GM21717 (cell line): ENCODE measurements around the gene OVCH1.
"Not testable (repeated sequence)": the region's sequence is repeated elsewhere in the genome, so short reads cannot be mapped to it uniquely, and the experiment has no call there.

Experiments used
- ATAC-seq: cut with Tn5 transposase; IDR thresholded peaks from one replicate; pipeline ENCODE4 v1.9.1; 2021; ENCODE audit warnings: mild to moderate bottlenecking, moderate library complexity; ENCODE audit not compliant: unreplicated experiment

The OVCH1 gene

DNA sequence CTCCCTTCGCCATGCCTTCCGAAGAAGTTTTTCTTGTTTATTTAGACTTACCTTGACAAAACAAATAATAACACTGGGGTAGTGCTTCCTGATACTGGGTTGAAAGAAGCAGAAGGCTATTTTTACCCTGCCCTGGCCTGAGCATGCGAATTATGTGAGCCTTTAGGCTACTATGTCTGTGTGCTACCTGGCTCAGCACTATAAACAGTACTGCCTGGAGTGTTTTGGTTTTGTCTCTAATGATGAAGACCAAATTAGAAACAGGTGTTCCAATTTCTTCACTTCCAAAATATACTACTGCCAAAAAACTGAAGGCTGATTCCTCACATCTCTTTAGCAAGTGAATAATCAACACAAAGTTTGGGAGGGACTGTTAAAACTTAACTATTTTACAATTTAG, 7.6 kb upstream of the OVCH1 start:
- no peak for ATAC-seq

DNA sequence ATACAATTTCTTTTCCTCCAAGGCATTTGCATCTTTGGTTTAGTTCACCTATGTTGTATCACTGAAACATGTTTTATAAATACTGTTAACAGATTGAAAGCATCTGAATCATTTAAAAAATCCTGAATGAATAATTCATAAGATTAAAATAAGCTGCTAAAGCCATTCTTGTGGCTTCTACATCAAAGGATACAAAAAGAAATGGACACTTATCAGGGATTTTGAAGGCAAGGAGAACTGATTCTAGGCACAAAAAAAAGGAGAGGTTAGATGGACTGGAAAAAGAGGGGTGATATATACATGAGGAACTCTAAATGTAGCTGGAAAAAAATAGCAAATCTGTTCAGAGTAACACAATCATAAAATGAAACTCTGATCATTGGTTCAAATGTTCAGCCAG, 5.8 kb upstream of the OVCH1 start:
- ATAC-seq = no peak

DNA sequence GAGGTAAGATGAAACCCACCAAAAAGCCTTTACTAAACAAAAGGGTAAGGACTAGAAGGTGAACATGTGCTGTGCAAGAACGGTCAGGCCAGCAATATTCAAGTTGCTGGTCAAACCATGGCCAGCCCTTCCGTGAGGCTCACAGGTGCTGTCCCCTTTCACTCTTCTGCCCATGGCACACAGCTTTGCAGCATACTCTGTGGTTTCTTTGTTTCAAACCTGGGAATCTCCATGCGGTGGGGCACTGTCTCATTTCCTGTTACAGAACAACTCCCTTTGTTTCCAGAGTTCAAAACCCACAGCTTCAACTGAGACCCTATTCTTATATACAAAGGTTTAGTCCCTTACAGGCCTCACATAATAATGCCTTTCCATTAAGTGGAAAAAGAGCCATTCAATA, 1.7 kb upstream of the OVCH1 start:
- no peak for ATAC-seq

DNA sequence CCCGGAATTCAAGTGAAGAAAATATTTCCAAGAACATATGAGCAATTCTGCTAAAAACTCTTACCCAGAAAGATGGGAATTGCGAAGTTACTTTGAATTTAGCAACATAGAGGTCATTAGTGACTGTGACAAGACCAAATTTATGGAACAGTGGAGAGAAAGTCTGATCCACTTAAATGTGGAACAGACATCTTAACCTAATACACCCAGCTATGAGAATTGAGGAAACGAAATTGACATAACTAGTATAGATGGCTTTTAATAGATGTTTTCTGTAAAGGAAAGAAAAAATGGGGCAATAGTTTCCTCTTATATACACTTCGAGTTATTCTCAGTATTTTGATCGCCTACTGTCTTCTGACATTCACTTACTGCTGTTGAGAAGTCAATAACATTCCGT, 4.6 kb downstream of the OVCH1 start:
- no peak for ATAC-seq

DNA sequence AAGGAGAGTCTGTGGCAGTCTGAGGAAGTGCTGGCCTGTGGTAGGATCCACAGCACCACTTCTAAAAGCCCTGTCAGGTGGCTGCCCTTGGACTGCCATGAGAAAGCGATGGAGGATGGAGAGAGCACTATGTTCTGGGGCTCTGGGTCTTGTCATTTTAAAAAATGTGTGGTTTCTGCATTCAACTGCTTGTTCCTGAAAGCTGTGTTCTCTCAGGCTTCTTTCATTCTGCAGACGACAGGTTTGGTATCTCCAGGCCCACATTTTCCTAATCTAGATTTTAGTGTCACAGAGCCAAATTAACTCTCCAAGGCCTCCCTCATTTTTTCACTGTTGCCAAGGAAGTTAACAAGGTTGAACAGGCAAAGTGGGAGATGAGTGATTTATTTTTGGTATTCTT, 10.5 kb downstream of the OVCH1 start:
- ATAC-seq = no peak

DNA sequence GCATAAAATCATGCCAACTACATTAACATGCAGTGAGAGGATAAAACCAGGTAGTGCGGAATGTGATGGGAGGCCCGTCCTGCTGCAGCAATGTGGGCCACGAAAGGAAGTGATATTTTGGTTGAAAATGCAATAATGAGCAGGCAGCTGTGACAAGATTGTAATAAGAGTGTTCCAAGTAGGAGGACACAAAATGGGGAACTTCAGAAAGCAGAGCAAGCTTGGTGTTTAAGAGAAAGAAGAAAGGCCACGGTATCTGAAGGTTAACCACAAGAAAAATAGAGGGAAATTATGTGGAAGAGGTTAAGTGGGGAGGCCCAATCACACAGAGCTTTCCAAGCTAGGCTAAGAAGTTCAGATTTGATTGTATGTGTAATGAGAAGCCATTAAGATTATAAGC, 34.3 kb downstream of the OVCH1 start:
- ATAC-seq = no peak

DNA sequence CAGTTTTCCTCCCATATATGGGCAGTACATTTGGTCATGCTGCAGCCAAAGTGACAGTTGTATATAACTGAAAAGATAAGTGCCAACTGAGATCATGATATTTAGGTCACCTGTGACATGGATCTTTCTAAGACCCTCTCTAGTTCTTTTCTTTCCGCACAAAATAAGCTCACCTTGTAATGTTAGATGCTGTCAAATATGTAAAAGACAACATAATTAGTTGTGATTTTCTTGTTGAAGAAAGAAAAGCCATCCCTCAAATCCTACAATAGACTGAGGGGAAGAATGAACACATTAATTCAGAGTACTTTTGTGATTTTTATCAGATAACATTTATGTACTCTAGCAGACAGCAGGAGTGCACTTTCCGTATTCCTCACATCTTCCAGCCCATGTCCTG, 37.4 kb downstream of the OVCH1 start:
- no peak for ATAC-seq

DNA sequence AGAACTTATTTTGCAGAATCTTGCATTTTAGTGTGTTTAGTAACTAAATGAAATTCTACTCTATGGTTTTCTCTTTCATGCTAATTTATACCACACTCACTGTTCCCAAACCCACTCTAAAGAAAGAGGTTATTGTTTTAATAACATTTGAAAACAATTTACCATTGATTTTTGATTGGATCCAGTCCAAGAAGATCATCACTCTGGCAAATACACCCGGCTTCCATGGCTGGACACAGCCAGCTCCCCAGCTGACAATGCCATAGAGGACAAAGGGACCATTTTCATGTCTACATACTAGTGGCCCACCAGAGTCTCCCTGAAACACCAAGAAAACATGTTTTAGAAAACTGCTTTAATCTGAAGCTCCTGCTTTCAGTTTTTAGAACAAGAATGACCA, 42.4 kb downstream of the OVCH1 start:
- no peak for ATAC-seq

DNA sequence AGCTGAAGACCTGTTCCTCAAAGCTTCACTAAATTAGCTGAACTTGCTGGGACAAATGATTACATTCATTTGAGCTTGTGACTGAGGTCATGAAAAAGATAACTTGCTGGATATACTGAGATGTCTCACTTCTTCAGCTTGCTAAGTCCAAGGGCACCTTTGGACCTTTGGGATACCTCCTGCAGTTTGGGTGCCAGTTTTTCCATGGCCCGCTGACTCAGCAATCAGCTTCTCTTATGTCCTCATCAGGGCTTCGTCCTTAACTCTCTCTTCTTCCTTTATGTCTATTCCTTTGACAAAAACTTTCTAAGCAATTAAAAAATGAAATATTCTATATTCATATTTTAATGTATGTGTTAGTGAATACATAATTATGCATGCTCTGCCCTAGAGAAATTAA, 45.6 kb downstream of the OVCH1 start:
- no peak for ATAC-seq

DNA sequence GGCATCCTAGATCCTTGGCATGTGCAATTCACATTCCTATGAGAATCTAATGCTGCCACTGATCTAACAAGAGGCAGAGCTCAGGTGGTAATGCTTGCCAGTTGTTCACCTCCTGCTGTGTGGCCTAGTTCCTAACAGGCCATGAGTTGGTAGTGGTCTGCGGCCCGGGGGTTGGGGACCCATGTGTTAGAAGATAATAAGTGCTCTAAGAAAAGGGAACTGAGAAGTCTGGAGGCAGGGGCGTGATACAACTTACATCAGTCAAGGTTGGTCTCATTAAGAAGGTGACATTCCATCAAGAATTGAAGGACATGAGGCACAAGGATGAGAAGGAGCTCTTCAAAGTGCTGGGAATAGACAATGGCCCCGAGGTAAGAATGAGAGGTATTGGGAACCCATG, 49.3 kb downstream of the OVCH1 start:
- no peak for ATAC-seq

DNA sequence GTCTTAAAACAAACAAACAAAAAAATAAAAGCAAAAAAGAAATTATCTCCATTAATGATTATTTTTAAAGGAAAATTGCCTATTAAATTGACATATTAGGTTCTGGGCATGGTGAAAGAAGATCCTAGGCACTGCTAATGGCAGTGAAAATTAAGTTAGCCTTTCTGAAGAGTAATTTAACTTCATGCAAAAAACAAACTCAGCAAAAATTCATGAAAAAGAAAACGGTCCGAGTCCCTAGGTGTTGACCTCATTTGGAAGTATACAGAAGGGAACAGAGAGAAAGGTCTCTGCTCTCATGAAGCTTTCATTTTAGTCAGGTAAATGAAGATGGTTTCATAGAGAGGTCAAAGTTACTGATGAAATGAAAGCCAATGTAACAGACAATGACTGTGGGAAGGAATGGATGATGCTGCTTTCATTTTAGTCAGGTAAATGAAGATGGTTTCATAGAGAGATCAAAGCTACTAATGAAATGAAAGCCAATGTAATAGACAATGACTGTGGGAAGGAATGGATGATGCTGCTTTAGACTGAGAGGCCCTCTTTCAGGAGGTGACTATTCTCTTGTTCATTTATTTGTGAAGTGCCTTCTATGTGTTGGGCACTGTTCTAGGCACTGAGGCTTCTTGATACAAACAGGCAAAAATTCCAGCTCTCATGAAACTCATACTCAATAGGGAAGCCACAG, 50.1 kb downstream of the OVCH1 start:
- no peak for ATAC-seq

DNA sequence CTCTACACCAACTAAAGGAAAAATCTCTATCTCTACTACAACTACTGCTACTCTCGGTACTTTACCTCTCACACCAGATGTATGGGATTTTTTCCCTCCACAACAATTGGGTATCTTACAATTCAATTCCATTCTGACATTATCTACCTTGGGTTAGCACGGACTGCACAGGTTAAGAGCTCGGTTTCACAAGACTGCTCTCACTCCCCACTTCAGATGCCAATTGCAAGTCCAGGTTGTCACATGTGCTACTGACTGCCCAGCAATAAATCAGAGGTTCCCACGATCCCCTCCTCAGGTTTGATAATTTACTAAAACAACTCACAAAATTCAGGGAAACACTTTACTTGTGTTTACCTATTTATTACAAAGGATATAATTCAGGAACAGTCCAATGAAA, 58.0 kb downstream of the OVCH1 start:
- ATAC-seq = no peak

DNA sequence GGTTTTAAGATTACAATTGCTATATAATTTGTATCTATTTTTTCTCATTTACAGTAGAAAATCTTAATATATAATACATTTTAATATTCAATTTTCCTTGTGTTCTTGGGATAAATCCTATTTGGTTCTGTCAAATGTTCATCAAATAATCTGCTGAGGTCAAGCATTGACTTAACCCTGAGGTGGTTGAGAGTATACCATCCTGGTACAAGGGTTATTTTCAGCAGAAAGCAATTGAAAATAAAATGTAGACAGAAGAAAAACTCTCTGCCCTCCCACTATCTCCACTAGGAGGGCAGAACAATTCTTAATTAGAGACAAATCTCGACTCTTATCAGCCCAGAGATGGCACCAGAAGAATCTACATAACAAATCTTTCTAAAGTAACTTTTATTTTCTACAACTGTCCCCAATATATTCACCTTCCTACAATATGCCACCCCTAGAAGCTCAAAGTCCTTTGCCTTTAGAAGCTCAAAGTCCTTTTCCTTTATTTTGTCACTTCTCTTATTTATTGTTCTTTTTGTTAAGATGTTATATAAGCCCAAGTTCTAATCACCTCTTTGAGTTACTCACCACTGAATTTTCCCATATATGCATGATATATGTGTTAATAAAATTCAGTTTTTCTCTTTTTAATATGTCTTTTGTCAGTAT, 58.6 kb downstream of the OVCH1 start:
- no peak for ATAC-seq

DNA sequence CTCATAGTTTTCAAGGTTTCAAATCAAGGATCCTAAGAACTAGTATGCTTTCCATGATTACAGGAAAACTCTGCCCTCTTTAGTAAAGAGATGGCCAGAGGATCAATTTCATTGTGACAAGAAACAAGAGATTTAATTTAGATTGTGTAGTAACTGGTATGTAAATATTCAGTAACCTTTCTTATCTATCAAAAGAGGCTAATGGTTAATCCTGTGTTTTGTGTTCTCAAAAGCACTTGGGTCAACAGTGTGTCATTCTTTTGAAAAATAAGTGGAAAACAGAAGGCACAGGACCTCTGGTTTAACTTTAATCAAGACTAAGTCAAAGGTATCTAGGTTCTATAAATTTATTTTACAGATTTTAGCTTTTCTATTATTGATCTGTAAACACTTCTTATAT, 59.9 kb downstream of the OVCH1 start:
- ATAC-seq = no peak

DNA sequence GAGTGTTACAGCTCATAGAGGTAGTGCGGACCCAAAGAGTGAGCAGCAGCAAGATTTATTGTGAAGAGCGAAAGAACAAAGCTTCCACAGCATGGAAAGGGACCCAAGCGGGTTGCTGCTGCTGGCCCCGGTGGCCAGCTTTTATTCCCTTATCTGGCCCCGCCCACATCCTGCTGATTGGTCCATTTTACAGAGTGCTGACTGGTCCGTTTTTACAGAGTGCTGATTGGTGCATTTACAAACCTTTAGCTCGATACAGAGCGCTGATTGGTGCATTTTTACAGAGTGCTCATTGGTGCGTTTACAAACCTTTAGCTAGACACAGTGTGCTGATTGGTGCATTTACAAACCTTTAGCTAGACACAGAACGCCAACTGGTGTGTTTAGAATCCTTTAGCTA, 60.7 kb downstream of the OVCH1 start:
- ATAC-seq = not testable (repeated sequence)

DNA sequence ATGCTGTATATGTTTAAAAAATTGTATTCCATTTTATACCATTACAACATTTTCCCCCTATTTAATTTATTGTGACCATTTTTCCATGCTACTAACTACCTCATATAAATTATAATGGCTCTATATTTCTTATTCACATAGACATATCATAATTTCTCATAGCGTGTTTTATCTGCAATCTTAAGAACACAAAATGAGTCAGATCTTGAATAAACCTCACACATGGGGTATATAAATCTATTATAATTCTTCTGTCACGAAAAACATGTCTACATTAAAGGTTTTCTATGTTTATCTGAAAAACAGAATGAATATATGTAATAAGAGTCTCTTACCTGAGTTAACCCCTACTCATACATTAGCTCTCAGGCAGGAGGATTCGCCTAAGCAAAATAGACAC, 66.0 kb downstream of the OVCH1 start:
- ATAC-seq = no peak

DNA sequence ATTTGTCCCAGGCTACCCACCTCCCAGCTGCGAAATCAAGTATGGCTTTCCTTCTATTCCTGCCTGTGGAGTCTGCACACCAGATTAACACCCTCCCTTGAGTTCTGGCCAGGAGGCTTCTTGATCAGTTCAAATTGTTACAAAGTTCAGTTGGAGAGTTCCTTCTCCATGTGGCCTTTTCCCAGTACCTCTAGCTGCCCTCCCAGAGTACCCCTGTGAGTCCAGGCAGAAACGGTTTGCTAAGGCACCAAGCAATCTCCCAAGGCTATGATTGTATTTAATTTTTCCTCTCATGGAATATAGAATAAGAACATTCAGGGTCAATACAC, 66.8 kb downstream of the OVCH1 start:
- no peak for ATAC-seq

DNA sequence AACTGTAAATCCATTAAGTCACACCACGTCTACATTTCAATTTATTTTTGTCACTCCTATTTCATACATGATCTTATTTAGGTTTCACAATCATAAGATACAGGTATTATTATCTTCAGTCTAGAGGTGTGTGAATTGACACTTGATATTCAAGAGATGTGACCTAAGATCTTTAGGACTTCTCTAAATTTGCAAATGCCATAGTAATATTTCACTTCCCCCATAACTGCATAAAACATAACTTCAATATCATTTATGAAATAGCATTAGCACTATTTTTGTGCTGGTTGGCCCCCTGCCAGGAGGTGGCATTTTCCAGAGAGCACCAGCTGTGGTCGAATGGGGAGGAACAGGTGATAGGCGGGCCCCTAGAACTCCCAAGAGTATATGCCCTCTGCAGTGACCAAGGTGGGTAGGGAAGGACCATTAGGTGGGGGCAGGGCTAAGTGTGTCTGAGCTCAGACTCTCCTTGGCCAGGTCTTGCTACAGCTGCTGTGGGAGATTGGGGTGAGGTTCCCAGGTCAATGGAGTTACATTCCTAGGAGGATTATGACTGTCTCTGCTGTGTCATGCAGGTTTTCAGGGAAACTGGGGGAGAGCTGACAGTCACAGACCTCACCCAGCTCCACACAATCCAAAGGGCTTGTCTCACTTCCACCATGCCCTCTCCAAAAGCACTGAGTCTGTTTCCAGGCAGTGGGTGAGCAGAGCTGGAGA, 67.3 kb downstream of the OVCH1 start:
- ATAC-seq = no peak

DNA sequence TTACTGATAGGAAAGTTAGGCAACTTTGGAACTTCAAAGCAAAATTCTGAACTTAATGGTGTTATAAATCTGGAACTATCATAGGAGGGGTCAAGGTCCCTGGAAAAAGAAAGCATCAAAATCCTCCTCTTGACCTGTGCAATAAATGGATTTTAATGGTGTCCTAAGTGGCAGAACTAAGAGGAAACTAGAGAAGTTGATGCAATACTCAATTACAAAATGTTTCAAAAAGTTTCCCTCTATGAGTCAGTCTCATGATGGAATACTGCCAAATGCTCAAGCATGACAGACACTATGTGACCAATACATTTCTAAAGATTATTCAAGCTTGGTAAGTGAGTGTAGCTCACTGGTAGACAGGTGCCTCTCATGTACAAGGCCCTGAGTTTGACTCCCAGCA, 68.9 kb downstream of the OVCH1 start:
- ATAC-seq = no peak

DNA sequence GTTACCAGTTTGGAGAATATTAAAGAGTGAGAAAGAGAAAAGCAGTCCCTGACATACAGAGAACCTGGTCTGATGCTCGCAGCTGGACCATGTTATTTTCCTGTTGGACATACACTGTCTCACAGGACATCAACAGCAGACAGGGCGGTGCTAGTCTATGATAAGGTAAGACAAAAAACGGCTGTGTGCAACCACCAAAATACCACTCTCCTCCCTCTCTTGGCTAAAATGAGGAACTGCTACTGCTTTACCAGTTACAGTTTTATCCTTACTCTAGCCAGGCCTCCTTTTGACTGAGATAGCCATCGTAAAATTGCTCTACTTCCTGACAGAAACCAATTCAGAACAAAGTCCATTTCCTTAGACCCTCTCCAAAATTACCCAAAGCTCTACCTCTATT, 69.5 kb downstream of the OVCH1 start:
- ATAC-seq = peak; percentile 98

DNA sequence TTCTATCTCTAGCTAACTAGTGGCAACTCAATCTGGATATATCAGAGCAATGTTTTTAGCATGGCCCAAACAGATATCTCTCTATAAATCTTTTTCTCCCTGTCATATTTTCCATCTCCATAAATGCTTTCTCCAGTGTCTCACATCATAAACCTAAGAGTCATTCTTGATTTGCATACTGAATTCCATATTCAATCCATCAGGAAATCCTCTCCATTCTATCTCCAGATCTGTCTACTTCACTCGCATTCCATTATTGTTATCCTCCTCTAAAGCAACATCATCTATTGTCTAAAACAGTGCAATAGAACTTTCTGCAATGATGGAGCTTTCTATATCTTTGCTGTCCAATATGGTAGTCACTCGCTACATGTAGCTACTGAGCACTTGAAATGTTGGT, 71.0 kb downstream of the OVCH1 start:
- ATAC-seq = no peak

DNA sequence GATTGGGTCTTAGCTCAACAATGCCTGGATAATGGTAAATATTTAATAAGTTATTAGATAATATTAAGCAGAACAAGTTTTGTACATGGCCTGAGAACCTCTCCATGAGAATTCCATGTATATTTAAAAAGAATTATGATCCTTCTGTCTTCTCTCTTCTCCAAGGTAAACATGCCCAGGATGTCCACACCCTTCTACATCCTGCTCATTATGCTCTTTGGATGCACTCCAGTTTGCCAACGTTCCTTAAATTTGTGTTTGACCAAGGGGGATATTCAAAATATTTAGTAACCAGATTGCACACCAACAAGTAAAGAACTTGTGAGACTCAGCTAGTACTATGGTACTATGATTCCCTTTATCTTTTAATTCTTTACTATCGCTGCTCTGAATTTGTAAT, 71.8 kb downstream of the OVCH1 start:
- no peak for ATAC-seq

DNA sequence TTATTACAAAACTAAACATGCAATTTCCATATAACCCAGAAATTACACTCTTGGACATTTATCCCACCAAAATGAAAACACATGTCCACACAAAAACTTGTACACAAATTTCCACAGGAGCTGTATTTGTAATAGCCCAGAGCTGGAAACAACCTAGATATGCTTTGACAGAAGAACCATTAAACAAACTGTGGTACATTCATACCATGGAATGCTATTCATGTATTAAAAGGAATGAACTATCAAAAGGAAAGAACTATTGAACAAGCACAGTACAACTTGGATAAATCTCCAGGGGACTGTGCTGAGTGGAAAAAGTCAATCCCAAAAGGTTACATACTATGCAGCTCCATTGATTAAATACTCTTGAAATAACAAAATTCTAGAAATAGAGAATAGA, 80.7 kb downstream of the OVCH1 start:
- no peak for ATAC-seq
